HFFc6 (cell line): ENCODE data around the gene RAB10. TPM values are rescaled to one million over a fixed set of nuclear protein-coding genes. Genes with fewer than 3 reads are reported as not detected.

Experiments used
- DNase-seq: peaks from one replicate; pipeline ENCODE4 v3.0.0-alpha.2; 2018
- H3K27ac Mint-ChIP-seq: 2 replicates; pipeline ENCODE4 v1.8.0; 2020; ENCODE audit warnings: mild to moderate bottlenecking, mixed read lengths
- H3K27me3 Mint-ChIP-seq: 2 replicates; pipeline ENCODE4 v1.8.0; 2021; ENCODE audit warnings: mild to moderate bottlenecking, moderate library complexity, mixed read lengths; ENCODE audit not compliant: insufficient read depth
- H3K36me3 Mint-ChIP-seq: 2 replicates; pipeline ENCODE4 v1.8.0; 2021; ENCODE audit warnings: low read depth, mixed read lengths
- H3K4me1 Mint-ChIP-seq: 2 replicates; pipeline ENCODE4 v1.8.0; 2020; ENCODE audit warnings: low read depth, mixed read lengths
- H3K4me3 Mint-ChIP-seq: 2 replicates; pipeline ENCODE4 v1.8.0; 2020; ENCODE audit warnings: mild to moderate bottlenecking, moderate library complexity, mixed read lengths
- H3K9me3 Mint-ChIP-seq: 2 replicates; pipeline ENCODE4 v1.8.0; 2020; ENCODE audit warnings: mild to moderate bottlenecking, mixed read lengths
- total RNA-seq, 6 experiments: library from RNA; stranded (reverse); fragmentation: NEBNext Ultra II Directional; extraction: Animal tissue kit (Norgen Biotek cat#: 25700); gene quantifications; 2 replicates in 1 of 6; 3 replicates in 5 of 6; pipeline ENCODE4 v1.2.3, GENCODE V29; 2021
- TF ChIP-seq, protein P1 (sequence below): fragments of 200-600 bp; sonication (generic); IDR thresholded peaks from 2 replicates; pipeline ENCODE4 v1.5.0; 2021; ENCODE audit warnings: antibody characterized with exemption, mild to moderate bottlenecking

The RAB10 gene
- total RNA-seq, 6 experiments from 2014 or later = 133 to 144 (median 136) TPM

DNA sequence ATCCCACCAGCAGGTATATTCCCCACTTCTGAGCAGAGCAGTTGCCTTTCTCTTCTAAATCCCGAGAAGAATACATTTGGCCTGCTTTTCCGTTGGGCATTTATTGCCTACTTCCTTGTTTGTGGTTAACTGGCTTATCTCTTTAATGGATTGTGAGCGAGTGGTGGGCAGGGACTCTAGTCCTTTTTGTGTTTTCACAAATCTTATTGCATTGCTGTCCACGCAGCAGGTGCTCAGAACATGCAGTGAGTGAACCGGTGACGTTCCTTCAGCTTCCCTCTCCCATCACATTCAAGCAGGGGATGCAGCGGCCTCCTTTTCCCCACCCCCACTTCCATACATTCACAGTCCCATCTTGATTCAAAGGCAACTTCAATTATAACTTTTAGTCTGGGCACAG, 110.1 kb downstream of the RAB10 start:
- no peak overlapping the region for H3K27ac Mint-ChIP-seq
- DNase-seq = no peak
- no peak overlapping the region for H3K4me3 Mint-ChIP-seq
- TF ChIP-seq, protein P1, sequence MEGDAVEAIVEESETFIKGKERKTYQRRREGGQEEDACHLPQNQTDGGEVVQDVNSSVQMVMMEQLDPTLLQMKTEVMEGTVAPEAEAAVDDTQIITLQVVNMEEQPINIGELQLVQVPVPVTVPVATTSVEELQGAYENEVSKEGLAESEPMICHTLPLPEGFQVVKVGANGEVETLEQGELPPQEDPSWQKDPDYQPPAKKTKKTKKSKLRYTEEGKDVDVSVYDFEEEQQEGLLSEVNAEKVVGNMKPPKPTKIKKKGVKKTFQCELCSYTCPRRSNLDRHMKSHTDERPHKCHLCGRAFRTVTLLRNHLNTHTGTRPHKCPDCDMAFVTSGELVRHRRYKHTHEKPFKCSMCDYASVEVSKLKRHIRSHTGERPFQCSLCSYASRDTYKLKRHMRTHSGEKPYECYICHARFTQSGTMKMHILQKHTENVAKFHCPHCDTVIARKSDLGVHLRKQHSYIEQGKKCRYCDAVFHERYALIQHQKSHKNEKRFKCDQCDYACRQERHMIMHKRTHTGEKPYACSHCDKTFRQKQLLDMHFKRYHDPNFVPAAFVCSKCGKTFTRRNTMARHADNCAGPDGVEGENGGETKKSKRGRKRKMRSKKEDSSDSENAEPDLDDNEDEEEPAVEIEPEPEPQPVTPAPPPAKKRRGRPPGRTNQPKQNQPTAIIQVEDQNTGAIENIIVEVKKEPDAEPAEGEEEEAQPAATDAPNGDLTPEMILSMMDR = no peak
- no peaks in the 10 kb centered on the region for H3K36me3 Mint-ChIP-seq
- H3K4me1 Mint-ChIP-seq = peaks cover 6% of the 10 kb centered on the region; the same call in 1 of the 2 replicates
- H3K27me3 Mint-ChIP-seq = no peaks in the 10 kb centered on the region
- H3K9me3 Mint-ChIP-seq = no peaks in the 10 kb centered on the region

DNA sequence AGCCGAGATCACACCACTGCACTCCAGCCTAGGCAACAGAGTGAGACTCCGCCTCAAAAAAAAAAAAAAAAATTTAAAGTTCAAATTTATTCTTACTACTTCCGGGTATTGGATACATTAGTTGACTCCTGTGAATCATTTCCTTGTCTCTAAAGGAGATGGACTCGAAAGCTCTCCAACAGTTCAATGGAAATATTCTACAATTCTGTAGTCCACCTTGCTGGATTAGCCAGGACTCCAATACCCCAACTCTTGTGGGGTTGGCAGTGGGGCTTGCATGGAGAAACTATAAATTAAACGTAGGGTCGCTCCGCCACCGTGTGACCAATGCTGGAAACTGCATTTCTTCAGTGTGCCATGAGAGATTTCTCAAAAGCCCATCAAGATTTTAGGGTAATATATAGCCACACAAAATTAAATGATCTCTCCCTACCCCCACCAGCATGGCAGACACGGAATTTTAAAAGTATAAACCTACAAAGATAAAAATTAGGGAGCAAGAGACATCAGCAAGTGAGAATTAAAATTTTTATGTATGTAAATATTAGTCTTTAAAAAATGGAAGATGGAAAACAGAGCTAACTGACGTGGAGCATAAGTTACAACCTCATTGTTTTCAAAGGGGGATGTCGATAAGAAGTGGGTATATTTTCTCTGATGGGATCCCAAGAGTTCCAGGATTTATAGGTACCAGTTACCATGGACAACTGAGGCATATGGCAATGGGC, 111.2 kb downstream of the RAB10 start:
- Mint-ChIP-seq H3K4me1 (peaks cover 6% of the 10 kb centered on the region; the same call in 1 of the 2 replicates), H3K36me3 (no peaks in the 10 kb centered on the region), H3K27ac (no peak overlapping the region), H3K27me3 (peaks cover 2% of the 10 kb centered on the region; the same call in 1 of the 2 replicates), H3K4me3 (no peak overlapping the region), H3K9me3 (no peaks in the 10 kb centered on the region)
- DNase-seq = peak; percentile 28
- TF ChIP-seq, protein P1 = peak; percentile 87

DNA sequence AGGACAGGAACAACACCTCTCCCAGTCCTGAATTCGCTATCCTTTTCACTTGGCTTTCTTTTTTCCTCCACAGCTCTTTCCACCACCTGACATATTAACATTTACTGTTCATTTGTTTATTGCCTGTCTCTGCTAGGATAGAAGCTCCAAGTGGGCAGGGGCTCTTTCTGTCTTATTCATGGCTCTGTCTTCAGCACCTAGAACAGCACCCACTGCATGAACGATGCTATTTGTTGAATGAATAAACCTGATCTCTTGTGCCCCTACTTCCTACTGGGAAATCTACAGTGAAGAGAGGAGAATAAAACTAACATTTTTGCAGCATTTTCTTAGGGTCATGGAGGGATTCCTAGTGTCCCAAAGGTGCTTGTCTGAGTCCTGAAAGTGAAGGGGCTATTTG, 114.6 kb downstream of the RAB10 start:
- peaks cover 6% of the 10 kb centered on the region; the same call in 1 of the 2 replicates for H3K4me1 Mint-ChIP-seq
- no peaks in the 10 kb centered on the region for H3K36me3 Mint-ChIP-seq
- TF ChIP-seq, protein P1 = no peak
- peaks cover under 1% of the 10 kb centered on the region; the same call in 1 of the 2 replicates for H3K9me3 Mint-ChIP-seq
- H3K4me3 Mint-ChIP-seq = no peak overlapping the region
- no peak for DNase-seq
- peaks cover 7% of the 10 kb centered on the region for H3K27me3 Mint-ChIP-seq
- H3K27ac Mint-ChIP-seq = no peak overlapping the region

DNA sequence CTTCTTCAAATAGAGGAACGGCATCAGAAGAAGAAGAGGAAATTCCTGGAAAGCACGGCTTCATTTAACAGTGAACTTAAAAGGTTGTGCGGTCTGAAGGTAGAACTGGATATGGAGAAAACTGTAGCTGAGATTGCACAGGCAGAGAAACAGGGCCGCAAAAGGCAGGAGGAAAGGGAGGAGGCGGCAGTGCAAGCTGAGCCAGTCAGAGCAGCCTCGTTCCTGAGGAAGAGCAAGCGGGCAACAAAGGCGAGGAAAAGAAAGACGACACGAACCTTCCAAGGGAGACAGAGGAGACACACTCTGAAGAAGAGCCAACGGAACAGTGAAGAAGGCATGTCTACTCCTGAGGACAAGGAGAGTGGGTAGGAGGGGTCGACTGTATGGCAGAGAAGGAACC, 116.4 kb downstream of the RAB10 start:
- DNase-seq = no peak
- TF ChIP-seq, protein P1 = no peak
- Mint-ChIP-seq H3K27ac (no peak overlapping the region), H3K27me3 (peaks cover 12% of the 10 kb centered on the region), H3K4me1 (peaks cover 2% of the 10 kb centered on the region; the same call in 1 of the 2 replicates), H3K36me3 (no peaks in the 10 kb centered on the region), H3K9me3 (peaks cover 10% of the 10 kb centered on the region; the same call in 1 of the 2 replicates), H3K4me3 (no peak overlapping the region)

DNA sequence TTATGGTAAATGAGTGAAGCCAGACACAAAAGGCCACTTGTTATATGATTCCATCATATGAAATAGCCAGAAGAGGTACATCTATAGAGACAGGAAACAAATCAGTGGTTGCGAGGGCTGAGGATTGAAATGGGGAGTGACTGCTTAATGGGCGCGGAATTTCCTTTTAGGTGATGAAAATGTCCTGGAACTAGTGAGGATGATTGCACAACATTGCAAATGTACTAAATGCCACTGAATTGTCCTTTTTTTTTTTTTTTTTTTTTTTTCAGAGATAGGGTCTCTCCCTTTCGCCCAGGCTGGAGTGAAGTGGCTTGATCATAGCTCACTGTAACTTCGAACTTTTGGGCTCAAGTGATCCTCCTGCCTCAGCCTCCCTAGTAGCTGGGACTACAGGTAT, 123.7 kb downstream of the RAB10 start:
- no peak for DNase-seq
- peaks cover 10% of the 10 kb centered on the region; the same call in 1 of the 2 replicates for H3K9me3 Mint-ChIP-seq
- H3K27me3 Mint-ChIP-seq = peaks cover 13% of the 10 kb centered on the region
- H3K4me1 Mint-ChIP-seq = no peaks in the 10 kb centered on the region
- TF ChIP-seq, protein P1 = no peak
- no peak overlapping the region for H3K4me3 Mint-ChIP-seq
- H3K36me3 Mint-ChIP-seq = no peaks in the 10 kb centered on the region
- H3K27ac Mint-ChIP-seq = no peak overlapping the region
